IPS DF 4.7 (cell line): ENCODE measurements around the gene SV2A.

ENCODE experiments used
- DNase-seq: peaks from one replicate; pipeline ENCODE4 v3.0.0-alpha.2; 2013; ENCODE audit warnings: low spot score; ENCODE audit errors: extremely low read depth

The SV2A gene

DNA sequence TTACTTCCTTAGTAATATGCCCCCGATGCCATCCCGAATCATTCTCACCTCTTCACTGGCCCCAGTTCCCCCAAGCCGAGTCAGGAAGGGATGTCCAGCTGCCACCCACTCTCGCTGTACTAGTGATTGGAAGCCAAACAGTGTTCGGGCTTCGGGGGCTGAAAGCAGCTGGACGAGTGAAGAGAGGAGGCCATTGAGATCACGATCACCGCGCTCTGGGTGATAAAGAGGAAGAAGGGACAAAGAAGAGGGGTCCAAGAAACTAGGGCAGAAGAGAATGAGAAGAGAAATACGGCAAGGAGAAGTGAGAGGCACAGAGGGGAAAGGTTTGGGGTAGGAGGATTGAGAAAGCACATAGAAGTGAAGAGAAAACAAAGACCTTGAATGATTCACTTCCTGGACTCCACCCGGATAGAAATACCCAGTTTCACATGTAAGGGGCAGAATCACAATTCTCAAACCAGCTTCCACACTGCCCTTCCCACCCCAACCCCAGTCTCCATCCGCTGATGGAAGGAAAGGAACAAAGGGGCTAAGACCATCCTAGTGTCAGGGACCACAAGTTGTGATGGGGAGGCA, 13.7 kb upstream of the SV2A start:
- DNase-seq: no peak

DNA sequence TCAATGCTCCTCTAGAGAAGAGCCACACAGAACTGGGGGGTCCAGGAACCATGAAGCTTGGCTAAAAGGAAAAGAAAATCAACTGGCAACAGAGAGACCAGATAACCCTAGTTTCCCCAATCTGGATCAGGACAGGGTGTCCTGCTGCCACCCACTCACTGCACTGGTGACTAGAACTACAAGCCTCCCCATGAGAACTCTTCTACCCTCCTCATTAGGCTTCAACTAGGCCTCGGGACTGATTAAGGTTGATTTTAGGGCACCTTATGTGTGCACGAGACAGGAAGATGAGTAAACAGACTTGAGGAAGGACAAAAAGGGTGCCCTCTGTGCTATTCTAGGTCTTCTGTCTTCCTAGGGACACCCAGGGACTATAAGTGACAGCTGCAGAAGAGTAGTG, 12.2 kb upstream of the SV2A start:
- no peak for DNase-seq

DNA sequence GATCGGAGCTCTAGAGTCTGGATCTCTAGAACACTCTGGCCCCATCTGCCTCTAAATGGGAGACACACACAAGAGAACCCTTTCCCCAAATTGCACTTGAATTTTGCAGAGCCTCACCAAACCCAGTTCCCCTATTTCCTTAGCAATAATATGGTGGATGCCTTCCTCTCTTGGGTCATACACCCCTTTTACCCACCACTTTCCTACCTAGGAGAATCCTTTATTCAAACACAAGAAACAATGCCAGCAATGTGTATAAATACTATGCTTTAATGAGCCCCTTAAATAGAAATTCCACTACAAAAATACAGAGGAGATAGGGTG, 10.7 kb upstream of the SV2A start:
- DNase-seq: no peak

DNA sequence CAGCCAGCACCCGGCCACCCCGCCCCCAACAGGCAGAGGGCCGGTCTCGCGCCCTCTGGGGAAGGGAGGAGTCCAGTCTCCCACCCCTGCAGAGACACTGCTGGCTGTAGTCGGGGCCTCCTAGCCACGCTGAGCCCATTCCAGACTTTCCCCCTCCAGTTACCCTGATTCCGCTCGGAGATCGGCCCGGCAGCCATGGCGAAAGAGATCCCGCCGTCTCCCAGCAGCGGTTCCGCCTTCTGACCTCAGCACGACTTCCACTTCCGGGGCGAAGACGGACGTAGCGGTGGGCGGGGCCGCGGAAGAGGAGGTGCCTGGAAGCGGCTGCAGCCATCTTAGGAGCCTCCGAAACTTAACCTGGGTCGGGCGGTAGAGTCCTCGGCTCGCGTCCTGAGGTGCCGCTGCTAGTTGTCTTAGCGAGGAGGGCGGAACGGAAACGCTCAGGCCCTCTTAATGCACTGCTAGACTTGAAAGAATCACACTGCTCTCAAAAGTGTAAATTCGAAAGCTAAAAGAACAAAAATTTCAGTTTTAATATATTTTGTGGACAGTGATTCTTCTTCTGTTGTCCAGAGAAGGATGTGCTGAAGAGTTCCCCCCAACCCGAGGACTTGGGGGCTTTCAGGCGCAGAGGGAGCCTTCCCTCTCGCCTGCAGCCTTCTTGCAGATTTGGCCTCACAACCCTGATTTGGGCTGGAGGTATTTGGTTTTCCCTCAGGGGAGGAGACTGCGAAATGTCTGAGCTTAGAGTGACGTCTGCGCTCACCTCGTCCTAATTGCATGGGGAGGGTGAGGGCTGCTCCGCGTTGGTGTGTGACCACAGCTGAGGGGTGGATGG, 10.1 kb upstream of the SV2A start, which contains the start of gene SF3B4:
SF3B4 (minus strand) TSS at position 241 of the 838 bp plus-strand sequence; CDS start at position 197, 44 bp downstream.
- no peak for DNase-seq

GRCh38 chr1:149927056-149927562, 9.5 kb upstream of the SV2A start:
- no peak for DNase-seq

DNA sequence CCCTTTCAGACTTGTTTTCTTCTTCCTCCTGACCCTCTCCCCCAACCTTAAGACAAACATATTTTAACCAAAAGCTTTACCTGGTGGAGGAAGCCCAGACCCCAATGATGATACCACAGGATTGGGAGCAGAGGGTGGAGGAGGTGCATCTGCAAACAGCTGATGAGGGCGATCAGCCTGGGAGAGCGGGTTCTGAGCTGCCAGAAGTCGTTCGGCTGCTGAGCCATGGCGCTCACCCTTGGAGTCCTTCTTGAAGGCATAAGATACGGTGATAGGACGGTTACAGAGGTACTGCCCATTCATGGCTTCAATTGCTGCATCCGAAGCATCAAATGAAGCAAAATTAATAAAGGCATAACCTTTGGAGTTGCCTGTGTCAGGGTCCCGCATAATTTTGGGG, 8.7 kb upstream of the SV2A start:
- DNase-seq: no peak

GRCh38 chr1:149925751-149926150, 8.1 kb upstream of the SV2A start:
- no peak for DNase-seq

- no peak for DNase-seq
Measured at GRCh38 chr1:149925345-149925744, 7.7 kb upstream of the SV2A start.

DNA sequence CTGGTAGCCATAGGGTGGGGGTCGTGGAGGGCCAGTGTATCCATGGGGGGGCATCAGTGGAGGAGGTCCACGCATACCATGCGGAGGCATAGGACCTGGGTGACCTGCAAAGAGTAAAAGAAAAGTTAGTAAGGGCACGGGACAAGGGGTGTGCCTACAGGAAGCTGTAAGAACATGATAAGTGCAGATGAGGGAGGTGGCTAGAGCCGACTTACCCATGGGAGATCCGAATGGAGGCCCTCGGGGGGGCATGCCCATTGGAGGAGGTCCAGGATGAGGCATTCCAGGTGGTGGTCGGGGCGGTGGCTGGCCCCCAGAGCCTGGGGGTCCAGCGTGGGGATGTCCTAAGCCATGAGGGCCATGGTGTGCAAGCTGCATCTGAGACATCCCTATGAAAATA, 6.0 kb upstream of the SV2A start:
- no peak for DNase-seq

GRCh38 chr1:149916898-149917252, 769 bp downstream of the SV2A start:
- no peak for DNase-seq

DNA sequence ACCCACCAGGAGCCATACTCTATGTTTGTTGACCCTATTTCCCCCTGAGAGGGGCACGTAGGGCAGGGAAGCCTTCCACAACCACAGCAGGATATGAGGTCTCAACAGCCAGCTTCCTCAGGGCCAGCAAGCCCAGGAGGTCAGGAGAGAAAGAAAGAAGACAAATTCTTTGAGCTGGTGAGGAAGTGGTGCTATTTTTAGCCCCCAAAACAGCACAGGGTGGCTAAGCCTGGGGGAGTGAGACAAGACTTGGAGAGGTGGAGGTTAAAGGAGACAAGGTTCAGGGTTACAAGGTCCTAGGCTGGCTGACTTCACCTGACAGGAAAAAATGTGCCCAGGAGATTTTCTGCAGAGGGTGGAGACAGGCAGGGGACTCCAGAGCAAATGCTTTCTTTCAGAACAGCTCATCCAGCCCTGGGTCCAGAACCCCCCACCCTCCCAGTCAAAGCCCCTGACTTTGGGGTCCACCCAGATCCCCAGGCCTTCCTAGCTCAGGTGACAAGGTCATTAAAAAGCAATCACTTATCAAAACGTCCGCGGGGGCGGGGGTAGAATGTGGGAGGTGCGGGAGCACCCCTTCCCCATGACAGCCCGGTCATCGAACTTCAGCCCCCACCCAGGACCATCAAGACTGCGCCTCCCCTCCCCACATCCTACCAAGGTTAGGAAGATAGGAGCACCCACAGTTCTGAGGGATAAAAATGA, 1.3 kb downstream of the SV2A start:
- DNase-seq: no peak

GRCh38 chr1:149915429-149916192, 2.0 kb downstream of the SV2A start:
- no peak for DNase-seq

- no peak for DNase-seq
Measured at GRCh38 chr1:149914545-149914944, 3.1 kb downstream of the SV2A start.

DNA sequence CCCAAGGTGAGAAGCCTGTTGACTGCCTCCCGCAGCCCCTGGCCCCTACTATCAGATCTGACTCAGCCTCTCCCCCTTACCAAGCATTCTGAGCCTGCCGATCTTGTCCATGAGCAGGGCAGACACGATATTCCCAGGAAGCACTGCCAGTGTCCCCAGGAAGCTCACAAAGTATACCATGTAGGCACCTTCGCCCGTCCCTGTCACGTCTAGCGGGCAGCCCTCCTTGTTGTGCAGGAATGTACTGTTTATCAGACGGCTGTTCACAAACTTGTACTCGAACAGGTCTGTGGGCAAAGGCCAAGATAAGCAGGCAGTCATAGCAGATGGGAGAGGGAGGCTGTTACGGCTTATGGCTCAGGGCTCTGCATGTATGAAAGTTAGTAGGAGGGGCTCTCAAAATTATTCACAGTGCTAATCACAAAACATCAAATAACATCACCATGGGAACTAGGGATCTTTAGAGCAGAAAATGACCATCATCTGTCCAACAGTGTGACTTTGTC, 11.0 kb downstream of the SV2A start:
- DNase-seq: no peak

- DNase-seq: no peak
Measured at GRCh38 chr1:149903836-149904491, 13.7 kb downstream of the SV2A start.

DNA sequence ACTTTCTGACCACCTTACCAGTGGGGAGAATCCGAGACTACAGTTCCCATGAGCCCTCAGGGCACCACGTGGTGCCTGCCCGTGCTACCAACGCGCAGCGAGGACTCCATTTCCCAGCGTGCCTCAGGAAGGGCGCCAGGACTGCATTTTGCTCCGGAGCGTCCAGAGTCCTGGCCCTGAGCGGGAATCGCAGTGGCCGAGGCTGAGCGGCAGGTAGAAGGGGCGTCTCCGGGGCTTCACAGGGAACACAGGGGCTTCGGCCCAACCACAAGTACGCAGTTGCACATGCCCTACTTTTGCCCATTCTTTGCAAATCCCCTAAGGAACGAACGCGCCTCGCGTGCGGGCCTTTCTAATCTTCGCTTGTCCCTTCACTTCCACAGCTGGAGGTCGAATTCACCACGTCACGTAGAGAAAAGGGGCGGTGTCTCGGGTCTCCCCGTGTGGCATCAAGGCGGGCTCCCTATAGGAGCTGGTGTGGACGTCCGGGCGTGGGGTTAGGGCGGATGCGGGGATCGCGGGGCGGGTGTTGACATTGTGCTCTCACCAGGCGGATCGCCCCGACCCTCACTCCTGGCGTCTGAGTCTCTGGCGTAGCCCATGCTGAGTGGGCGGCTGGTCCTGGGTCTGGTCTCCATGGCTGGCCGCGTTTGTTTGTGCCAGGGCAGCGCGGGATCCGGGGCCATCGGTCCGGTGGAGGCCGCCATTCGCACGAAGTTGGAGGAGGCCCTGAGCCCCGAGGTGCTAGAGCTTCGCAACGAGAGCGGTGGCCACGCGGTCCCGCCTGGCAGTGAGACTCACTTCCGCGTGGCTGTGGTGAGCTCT, 18.0 kb downstream of the SV2A start, which contains the start of gene BOLA1:
BOLA1 (plus strand) TSS at position 109 of the 825 bp plus-strand sequence; CDS start at position 601, 492 bp downstream.
- no peak for DNase-seq

DNA sequence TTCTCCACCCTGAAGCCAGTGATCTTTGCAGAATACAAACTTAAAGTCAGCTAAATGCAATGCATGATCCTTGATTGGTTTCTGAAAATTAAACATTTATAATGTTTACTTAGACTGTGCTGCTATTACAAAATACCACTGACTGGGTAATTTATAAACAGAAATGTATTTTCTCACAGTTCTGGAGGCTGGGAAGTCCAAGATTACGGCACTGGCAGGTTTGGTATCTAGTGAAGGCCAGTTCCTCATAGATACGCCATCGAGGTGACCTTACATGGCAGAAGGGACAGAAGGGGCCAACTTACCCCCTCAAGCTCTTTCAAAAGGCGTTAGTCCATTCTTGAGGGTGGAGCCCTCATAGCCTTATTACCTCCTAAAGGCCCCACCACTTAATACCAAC, 21.1 kb downstream of the SV2A start:
- DNase-seq: no peak

GRCh38 chr1:149888999-149889289, 28.7 kb downstream of the SV2A start:
- no peak for DNase-seq

DNA sequence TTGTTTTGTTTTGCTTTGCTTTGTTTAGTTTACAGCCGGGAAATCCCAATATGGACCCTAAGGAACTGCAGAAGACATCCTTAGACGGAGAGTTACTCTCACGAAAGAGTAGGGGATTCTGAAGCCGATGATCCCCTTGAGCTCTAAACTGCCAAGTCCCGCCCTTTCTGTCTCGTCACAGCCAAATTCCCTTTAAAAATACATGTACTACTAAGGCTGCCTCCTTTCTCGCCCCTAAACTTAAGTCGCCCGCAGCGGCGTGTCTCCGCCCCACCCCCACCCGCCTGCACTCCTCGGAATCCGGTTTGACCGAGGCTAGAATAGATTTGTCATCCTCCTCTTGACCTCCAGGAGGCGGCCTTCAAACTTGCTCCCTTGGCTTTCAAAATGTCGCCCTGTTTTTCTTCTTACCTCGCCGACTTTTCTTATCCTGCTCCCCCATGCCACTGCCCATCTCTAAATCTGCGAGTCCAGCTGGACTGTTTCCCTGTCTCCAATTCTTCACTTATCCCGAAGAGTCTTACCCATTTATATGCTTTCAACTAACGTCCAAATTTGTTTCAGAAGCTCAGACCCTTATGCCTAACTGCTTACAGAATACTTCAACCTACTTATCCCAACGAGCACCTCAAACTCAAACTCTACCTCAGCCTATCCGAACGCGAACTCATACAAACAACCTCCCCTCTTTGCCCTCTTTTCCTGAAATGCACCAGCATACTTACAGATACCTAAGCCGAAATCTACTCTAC, 29.2 kb downstream of the SV2A start:
- DNase-seq: no peak
